Heart right ventricle (tissue), 16 donors: ENCODE measurements around the gene OR51M1. TPM values are rescaled to one million over a fixed set of nuclear protein-coding genes. Genes with fewer than 3 reads are reported as not detected.
"Not testable (repeated sequence)": the region's sequence is repeated elsewhere in the genome, so short reads cannot be mapped to it uniquely, and the experiment has no call there.

Experiments
- ATAC-seq, 8 donors: fragments of 200-7000 bp; cut with Tn5 transposase; one replicate each; pipeline ENCODE4 v1.9.1; 2020; ENCODE audit warnings: mild to moderate bottlenecking in 8 of 8, moderate library complexity in 8 of 8, moderate number of reproducible peaks in 1 of 8
- DNase-seq, 2 donors: peaks; one replicate each; pipeline ENCODE4 v3.0.0-alpha.2; 2020
- H3K27ac ChIP-seq, 10 donors: fragments of 200-600 bp; sonication (generic) in 2 of 10; one replicate each; pipeline versions ENCODE4 v1.5.0 to v1.8.0; 2020 to 2022; ENCODE audit warnings: mild to moderate bottlenecking in 3 of 10
- H3K27me3 ChIP-seq, 7 donors: fragments of 200-600 bp; one replicate each; pipeline ENCODE4 v1.8.0; 2021 to 2022; ENCODE audit warnings: mild to moderate bottlenecking in 2 of 7
- H3K36me3 ChIP-seq, 9 donors: fragments of 200-600 bp; sonication (generic) in 1 of 9; one replicate each; pipeline versions ENCODE4 v1.5.0 to v1.8.0; 2020 to 2022; ENCODE audit warnings: mild to moderate bottlenecking in 2 of 9
- H3K4me1 ChIP-seq, 9 donors: fragments of 200-600 bp; sonication (generic) in 1 of 9; one replicate each; pipeline versions ENCODE4 v1.5.0 to v1.8.0; 2020 to 2022; ENCODE audit warnings: mild to moderate bottlenecking in 4 of 9
- H3K4me3 ChIP-seq, 10 donors: fragments of 200-600 bp; sonication (generic) in 2 of 10; one replicate each; pipeline versions ENCODE4 v1.5.0 to v1.8.0; 2020 to 2022; ENCODE audit warnings: mild to moderate bottlenecking in 7 of 10, moderate library complexity in 2 of 10
- H3K9me3 ChIP-seq, 11 donors: fragments of 200-600 bp in 10 of 11; sonication (generic) in 2 of 11; one replicate each; pipeline versions ENCODE4 v1.5.0 to v1.8.0; 2013 to 2022; ENCODE audit warnings: mild to moderate bottlenecking in 2 of 11, control low read depth in 1 of 11, moderate library complexity in 1 of 11
- WGBS, 2 donors: extraction: QIAGEN DNeasy Blood & Tissue Kit; methylation state at CpG; one replicate each; pipeline ENCODE4 v1.1.7; 2013; ENCODE audit warnings: inconsistent platforms in 1 of 2; 5-methylcytosine and 5-hydroxymethylcytosine counted together
- intact Hi-C, 10 donors: fragments of 100-400 bp; cut with DNase I; formaldehyde crosslinking; loops; one replicate each; pipeline versions ENCODE4 v1.11.1 to v1.14.2; 2022
- long read RNA-seq, 3 donors: library from polyadenylated mRNA; unstranded; transcript quantifications; one replicate each; pipeline ENCODE4 v2.0.0, GENCODE V29; 2020 to 2021
- polyA plus RNA-seq, 2 donors: library from polyadenylated mRNA; stranded (reverse); fragments of 200-250 nt; gene quantifications; one replicate each; pipeline ENCODE4 v1.2.3, GENCODE V29; 2013
- total RNA-seq, 10 donors: library from RNA; stranded (reverse); fragmentation: NEBNext Ultra II Directional in 3 of 10; extraction: Animal tissue kit (Norgen Biotek cat#: 25700) in 3 of 10; gene quantifications; one replicate each; pipeline versions ENCODE4 v1.2.1 to v1.2.4, GENCODE V29; 2021 to 2023
- TF ChIP-seq, protein P1 (sequence below), 9 donors: fragments of 200-600 bp; sonication (generic) in 2 of 9; IDR thresholded peaks; one replicate each; pipeline versions ENCODE4 v1.5.0 to v1.8.0; 2021 to 2022; ENCODE audit warnings: antibody characterized with exemption in 9 of 9, mild to moderate bottlenecking in 5 of 9, moderate library complexity in 1 of 9
- donor health status: Arrhythmogenic right ventricular cardiomyopathy.
- donor health status: ischemic (EF 13 %, LVEDD 7.1; RV severe dilation, severe dysfunction).
- donor health status: healthy with polysubstance abuse.
- donor health status: DM: no; HTN: yes; CAD: no.
- donor health status: DM: no; HTN: no; CAD: no.
- donor health status: ischemic (EF 25% LVEDD 6.9; RV normal size, moderate dysfunction).
- donor health status: ischemic (EF 25% LVEDD 5.7; RV mildly dilated, moderate dysfunction).
- donor health status: healthy.
- donor health status: DM: yes; HTN: yes; CAD: no.
- donor health status: Ischemic cardiomyopathy.
- donor health status: ischemic (EF 35%, LVEDD 5.7; RV mildly dilated, moderate dysfunction).
- donor health status: nonischemic (EF 11% LVEDD 7.7; RV severe dilation, severe dysfunction).
- donor health status: DM: yes; HTN: yes; CAD: no.
- donor health status: PGD.
- donor health status: ischemic (EF 29% LVEDD 5.4; RV normal size, mild dysfunction).
- donor health status: nonischemic (EF 23%, LVEDD 6.1; RV moderate dilation, normal function).

OR51M1 gene, protein sequence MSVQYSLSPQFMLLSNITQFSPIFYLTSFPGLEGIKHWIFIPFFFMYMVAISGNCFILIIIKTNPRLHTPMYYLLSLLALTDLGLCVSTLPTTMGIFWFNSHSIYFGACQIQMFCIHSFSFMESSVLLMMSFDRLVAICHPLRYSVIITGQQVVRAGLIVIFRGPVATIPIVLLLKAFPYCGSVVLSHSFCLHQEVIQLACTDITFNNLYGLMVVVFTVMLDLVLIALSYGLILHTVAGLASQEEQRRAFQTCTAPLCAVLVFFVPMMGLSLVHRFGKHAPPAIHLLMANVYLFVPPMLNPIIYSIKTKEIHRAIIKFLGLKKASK
- total RNA-seq, result not detected
- not detected for polyA plus RNA-seq
- long read RNA-seq, donor 1, result 0 reads
- long read RNA-seq, donor 2, result 0 reads
- long read RNA-seq, donor 3, result 0 reads

DNA sequence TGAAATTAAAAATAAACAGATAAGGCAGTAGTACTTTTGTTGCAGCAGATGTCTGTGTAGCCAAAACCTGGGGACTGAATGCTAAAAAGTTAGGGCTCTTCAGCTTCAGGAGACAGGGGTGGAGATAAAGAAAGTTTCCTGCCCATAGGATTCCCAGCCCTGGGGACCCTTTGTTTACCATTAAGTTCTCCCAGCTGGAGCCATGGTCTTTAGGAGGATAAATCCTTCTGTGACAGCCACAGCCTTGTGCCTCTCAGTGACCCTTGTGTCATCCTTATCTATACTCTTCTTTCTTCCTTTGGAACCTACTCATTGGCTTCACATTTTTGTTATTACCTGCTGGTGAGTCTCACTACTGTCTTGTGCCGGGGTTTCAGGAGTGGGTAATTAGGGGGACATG is at the start of gene OR51M1:
TSS of gene OR51M1 (plus strand) at position 237 of the 400 bp plus-strand sequence. CDS start 5,587 bp downstream, outside the sequence.
- no peaks in the 10 kb centered on the region for H3K36me3 ChIP-seq
- no peaks in the 10 kb centered on the region for H3K4me1 ChIP-seq
- no peaks in the 10 kb centered on the region for H3K9me3 ChIP-seq
- 6 to 30% methylated on average over 1 of the region's 1 CpG for WGBS, 2 donors
- no peak within 1 kb of the TSS for H3K27ac ChIP-seq
- TF ChIP-seq, protein P1, sequence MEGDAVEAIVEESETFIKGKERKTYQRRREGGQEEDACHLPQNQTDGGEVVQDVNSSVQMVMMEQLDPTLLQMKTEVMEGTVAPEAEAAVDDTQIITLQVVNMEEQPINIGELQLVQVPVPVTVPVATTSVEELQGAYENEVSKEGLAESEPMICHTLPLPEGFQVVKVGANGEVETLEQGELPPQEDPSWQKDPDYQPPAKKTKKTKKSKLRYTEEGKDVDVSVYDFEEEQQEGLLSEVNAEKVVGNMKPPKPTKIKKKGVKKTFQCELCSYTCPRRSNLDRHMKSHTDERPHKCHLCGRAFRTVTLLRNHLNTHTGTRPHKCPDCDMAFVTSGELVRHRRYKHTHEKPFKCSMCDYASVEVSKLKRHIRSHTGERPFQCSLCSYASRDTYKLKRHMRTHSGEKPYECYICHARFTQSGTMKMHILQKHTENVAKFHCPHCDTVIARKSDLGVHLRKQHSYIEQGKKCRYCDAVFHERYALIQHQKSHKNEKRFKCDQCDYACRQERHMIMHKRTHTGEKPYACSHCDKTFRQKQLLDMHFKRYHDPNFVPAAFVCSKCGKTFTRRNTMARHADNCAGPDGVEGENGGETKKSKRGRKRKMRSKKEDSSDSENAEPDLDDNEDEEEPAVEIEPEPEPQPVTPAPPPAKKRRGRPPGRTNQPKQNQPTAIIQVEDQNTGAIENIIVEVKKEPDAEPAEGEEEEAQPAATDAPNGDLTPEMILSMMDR (IDR thresholded peaks at IDR 0.05), result no peak
- no peak for DNase-seq
- no peak within 1 kb of the TSS for H3K4me3 ChIP-seq
- H3K27me3 ChIP-seq, result no peaks in the 10 kb centered on the region
- no peak for ATAC-seq
- intact Hi-C loops, result loop anchor here in 9 of 10 donors (5.0 to 10.0 kb wide), 6 partner anchors 176 to 759 kb away; partner anchors contain the start of gene OR51V1 (in 5 of the 9)

DNA sequence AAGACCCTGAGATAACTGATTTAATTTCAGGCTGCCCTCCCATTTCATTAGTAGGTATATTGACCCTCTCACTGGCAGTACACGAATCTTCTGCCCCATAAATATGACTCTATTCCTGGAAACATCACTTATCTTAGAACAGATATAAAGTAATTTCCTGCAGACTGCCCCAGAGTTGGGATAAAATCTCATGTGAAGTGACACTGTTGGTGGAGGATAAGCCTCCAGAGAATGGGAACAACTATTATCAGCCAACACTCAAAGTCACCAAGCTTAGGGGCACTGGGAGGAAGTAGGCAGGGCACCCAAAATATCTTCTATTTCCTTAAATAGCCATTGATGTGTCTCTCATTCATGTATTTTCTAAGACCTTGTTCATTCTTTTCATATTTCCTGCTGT is 48.4 kb upstream of the OR51M1 start:
- Histone ChIP-seq H3K27me3 (no peaks in the 10 kb centered on the region), H3K9me3 (no peaks in the 10 kb centered on the region), H3K4me3 (no peak overlapping the region), H3K36me3 (no peaks in the 10 kb centered on the region), H3K27ac (no peak overlapping the region), H3K4me1 (no peaks in the 10 kb centered on the region)
- DNase-seq (no peak), ATAC-seq (no peak)
- 32 to 35% methylated on average over 1 of the region's 1 CpG for WGBS, 2 donors
- TF ChIP-seq, protein P1 (IDR thresholded peaks at IDR 0.05), result no peak
- intact Hi-C loops, result no loop called here

DNA sequence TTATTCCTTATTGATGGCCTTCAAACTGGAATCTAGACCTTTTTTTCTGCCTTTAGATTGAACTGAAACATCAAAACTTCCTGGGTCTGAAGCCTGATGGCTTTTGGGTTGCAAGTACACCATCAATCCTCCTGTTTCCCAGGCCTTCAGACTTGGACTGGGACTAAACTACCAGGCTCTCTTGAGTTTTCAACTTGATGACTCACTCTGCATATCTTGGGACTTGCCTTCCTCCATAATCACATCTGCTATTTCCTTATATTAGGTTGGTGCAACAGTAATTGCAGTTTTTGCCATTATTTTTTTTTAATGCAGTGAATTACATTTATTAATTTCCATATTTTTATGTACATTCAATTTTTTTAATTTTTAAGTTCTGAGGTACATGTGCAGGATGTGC is 47.3 kb upstream of the OR51M1 start:
- H3K36me3 ChIP-seq, result no peaks in the 10 kb centered on the region
- H3K27me3 ChIP-seq, result no peaks in the 10 kb centered on the region
- H3K4me3 ChIP-seq, result no peak overlapping the region
- TF ChIP-seq, protein P1 (IDR thresholded peaks at IDR 0.05), result no peak
- H3K4me1 ChIP-seq, result no peaks in the 10 kb centered on the region
- no peak overlapping the region for H3K27ac ChIP-seq
- intact Hi-C loops, result no loop called here
- DNase-seq (no peak), ATAC-seq (no peak)
- H3K9me3 ChIP-seq, result no peaks in the 10 kb centered on the region

DNA sequence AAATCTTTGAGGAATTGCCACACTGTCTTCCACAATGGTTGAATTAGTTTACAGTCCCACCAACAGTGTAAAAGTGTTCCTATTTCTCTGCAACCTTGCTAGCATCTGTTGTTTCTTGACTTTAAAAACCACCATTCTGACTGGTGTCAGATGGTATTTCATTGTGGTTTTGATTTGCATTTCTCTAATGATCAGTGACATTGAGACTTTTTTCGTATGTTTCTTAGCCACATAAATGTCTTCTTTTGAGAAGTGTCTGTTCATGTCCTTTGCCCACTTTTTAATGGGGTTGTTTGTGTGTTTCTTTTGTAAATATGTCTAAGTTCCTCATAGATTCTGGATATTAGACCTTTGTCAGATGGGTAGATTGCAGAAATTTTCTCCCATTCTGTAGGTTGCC is 46.4 kb upstream of the OR51M1 start:
- H3K27ac ChIP-seq, intact Hi-C loops, H3K36me3 ChIP-seq, H3K9me3 ChIP-seq, H3K4me1 ChIP-seq, ATAC-seq, H3K27me3 ChIP-seq, H3K4me3 ChIP-seq, DNase-seq: not testable (repeated sequence)
- WGBS, 2 donors, result 69 to 79% methylated on average over 1 of the region's 1 CpG

DNA sequence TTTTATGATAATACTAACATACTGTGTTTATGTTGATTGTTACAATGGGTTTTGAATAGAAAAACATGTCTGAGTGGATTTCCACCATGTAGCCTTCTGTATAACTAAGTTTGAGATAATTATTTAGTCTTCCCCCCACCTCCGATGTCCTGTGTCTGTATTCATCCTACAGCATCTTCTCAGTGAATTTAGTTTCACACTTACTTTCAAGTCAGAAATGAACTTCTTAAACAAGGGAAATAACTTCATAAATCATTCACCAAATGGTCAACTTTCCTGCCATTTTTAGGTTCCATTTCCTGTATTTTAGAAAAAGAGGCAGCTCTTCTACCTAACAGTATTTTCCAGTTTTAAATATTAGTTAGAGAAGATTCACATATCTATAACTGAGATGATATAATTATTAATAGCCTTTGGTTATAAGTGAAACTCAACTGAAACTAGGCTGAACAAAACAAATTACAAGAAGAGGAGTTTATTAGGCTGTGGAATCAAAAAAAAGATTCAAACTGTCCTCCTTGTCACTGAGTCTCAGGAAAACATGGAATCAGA is 43.8 kb upstream of the OR51M1 start:
- Histone ChIP-seq H3K27ac (no peak overlapping the region), H3K4me1 (no peaks in the 10 kb centered on the region), H3K36me3 (no peaks in the 10 kb centered on the region), H3K4me3 (no peak overlapping the region), H3K9me3 (no peaks in the 10 kb centered on the region), H3K27me3 (no peaks in the 10 kb centered on the region)
- WGBS, 2 donors, result 85 to 96% methylated on average over 1 of the region's 1 CpG
- ATAC-seq (no peak), DNase-seq (no peak)
- TF ChIP-seq, protein P1 (IDR thresholded peaks at IDR 0.05), result no peak
- intact Hi-C loops, result no loop called here
